GM19238 (cell line): ENCODE results near the gene TNF.
A peak's percentile ranks its signal among the peaks of the same experiment; 100 is the strongest.
"Not testable (repeated sequence)": the region's sequence is repeated elsewhere in the genome, so short reads cannot be mapped to it uniquely, and the experiment has no call there.

Experiments used
- DNase-seq: peaks from one replicate; pipeline ENCODE4 v3.0.0; 2011; ENCODE audit warnings: low spot score; ENCODE audit not compliant: insufficient read length

The TNF gene

DNA sequence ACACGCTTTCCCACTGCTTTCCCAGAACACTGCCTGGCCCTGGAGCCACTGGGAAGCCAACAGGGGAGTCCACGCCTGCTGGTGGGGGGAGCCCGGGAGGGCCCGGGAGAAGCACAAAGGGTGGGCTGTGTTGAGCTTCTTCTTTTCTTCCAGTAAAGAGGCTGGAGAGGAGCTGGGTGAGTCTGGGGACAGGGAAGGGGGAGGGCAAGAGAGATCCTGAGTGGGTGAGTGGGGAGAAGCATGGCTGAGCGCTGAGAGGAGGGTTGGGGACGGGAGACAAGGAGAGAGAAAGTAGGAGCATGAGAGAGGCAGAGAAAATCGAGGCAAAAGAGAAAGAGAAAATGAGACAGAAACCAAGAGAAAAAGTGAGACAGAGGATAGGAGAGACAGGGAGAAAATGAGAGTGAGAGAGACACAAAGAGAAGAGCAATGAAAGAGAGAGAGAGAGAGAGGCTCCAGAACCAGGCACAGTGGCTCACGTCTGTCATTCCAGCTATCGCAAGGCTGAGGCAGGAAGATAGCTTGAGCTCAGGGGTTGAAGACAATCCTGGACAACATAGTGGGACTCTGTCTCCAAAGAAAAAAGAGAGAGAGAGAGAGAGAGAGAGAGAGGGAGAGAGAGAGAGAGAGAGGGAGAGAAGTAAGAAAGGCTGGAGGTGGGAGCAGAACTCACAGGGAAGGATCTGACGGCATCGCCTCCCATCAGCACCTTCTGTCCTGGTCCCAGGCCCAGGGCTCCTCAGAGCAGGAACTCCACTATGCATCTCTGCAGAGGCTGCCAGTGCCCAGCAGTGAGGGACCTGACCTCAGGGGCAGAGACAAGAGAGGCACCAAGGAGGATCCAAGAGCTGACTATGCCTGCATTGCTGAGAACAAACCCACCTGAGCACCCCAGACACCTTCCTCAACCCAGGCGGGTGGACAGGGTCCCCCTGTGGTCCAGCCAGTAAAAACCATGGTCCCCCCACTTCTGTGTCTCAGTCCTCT lies 12.7 kb downstream of the TNF start:
- DNase-seq = no peak

DNA sequence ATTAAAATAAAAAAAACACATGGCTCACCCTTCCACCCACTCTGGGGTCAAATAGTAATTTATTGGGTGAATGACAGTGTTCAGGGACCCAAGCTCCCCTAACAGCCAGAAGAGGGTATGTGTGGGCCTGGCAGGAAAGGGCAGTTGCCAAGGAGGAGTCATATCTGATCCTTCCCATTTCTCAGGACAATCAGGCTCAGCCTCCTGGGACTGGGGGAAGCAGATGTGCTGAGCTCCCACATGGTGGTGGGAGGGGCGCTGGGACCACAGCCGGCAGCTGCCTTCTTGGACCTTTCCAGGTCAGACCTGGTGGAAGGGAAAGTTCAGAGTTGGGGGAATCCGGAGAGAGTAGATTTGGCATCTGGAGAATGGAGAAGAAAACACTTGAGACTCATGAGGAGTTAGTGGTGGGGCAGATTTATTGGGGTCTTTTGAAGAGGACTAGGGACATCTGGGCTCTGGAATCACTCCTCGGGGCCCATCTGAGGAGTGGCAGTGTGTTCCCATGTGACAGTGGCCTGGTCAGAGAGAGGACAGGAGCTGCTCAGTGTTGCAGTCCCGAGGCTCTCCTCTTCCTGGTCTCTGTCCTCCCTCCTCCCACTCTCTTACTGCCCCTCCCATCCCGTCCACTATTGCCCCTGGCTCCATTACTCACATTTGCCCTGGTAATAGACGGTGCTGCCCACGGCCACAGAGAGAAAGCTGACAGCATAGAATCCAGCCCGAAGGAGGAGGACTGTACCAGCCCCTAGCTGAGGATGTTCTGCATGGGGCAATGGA lies 13.7 kb downstream of the TNF start:
- DNase-seq = no peak

DNA sequence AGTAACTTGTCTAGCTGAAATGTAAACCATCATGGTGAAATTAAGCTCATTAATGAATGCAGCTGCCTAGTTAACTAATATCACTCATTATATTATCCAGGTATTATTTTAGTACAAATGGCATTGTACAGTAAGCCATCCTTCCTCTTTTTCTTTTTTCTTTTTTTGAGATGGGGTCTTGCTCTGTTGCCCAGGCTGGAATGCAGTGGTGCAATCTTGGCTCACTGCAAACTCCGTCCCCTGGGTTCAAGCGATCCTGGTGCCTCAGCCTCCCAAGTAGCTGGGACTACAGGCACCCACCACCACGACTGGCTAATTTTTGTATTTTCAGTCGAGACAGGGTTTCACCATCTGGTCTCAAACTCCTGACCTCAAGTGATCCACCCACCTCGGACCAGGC lies 15.3 kb downstream of the TNF start:
- not testable (repeated sequence) for DNase-seq

DNA sequence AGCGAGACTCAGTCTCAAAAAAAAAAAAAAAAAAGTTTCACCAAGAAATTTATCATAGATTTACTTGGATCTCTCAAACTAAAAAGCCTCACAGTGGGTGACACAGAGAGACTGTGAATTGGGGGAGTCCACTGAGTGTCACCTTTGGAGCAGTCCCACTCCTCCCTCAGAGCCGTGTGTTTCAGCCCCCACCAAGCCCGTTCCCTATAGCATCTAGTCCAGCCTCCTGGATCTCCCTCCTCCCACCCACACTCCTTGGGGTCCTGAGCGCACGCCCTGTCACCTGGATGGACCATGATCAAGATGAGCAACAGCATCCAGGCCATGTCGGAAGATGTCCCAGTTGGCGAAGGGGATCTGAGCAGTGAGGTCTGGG lies 17.0 kb downstream of the TNF start:
- no peak for DNase-seq

DNA sequence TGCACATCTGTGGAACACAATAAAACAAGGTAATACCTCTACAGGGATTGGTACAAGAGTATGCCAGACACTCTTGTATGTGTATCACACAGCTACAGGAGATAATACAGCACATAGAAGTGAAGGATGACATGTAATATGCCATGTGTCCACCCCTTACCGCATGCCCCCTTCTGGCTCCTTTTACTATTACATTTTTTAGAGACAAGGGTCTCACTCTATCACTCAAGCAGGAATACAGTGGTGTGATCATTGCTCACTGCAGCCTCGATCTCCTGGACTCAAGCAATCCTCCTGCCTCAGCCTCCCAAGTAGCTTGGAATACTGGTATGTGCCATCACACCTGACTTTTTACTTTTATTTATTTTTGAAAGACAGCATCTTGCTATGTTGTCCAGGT lies 21.6 kb downstream of the TNF start:
- no peak for DNase-seq

DNA sequence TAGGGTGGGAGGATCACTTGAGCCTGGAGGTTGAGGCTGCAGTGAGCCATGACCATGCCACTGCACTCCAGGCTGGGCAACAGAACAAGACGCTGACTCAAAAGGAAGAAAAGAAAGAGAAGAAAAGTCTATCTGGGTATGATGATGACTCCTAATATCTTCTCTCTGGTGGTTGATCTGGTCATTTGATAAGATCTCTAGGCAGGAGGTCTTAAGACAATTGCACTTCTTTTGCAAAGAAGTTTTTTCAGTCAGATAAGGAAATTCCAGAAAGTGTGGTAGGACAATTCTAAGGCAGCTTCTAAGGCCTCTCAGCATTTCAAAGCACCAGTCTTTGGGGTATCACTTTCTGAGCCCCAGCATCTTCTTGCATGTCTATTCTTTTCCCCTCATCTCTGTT lies 32.0 kb downstream of the TNF start:
- DNase-seq = no peak

DNA sequence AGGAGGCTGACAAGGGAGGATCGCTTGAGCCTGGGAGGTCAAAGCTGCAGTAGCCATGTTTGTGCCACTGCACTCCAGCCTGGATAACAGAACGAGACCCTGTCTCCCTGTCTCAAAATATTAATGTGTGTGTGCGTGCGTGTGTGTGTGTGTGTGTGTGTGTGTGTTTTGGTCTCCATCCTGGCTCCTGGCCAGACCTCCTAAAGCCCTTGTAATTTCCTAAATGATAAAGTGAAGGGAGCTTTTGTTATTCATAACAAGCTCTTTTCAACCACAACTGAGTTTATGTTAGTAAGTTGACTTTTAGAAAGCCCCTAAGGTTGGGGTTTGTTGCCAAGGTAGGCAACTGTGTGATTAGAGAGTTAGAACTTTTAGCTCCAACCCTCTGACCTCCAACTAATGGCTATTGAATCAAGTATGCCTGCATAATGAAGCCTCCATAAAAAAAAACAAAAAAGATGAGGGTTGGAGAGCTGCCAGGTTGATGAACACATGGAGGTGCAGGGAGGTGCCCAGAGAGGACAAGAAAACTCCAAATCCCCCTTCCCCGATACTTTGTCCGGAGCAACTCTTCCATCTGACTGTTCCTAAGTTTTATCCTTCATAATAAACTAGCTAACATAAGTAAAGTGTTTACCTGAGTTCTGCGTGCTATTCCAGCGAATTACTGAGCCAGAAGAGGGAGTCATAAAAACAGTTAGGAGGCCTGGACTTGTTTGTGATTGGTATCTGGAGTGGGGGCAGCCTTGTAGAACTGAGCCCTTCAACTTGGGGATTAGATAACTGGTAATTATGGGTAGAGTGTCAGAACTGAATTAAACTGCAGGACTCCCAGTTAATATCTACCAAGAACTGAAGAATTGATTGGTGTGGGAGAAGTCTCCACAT lies 34.4 kb downstream of the TNF start:
- DNase-seq = no peak

DNA sequence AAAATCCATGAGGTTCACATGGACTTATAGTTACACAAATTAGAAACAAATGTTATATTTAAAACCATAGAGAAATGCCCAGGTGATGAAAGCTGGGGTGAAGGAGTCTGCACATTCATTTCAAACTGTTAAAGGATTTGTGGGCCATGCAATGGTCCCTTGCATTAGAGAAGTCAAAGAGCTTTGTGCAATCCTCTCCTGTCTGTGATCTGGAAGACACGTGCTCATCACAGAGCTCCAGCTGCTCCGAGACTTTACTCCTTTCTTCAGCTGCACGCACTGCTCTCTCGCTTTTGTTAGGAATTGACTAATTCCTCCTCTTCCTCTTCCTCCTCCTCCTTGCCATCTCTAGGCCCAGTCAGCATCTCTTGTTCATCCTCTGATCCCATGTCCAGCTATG lies 35.6 kb downstream of the TNF start:
- DNase-seq = no peak

DNA sequence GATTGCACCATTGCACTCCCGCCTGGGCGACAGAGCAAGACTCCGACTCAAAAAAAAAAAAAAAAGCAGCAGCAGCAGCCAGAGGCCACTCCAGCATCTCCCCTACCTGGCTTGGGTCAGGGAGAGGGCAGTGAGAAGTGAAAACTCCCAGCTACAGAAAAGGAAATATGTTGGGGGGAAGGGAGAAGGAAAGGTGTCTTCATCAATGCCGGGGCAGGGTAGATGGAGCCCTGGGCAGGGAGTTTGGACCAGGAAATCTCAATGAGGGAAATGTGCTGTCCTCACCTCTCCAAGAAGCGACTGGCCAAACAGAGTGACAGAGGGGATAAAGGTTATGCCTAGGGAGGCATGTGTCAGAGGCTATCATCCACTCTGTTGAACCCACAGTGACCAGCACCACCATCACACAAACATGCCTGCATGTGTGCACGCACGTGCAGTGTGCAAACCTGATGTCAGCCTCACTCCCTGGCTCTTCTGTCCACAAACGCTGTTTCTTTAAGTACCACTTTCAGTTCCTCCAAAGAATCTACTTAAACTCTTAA lies 38.8 kb downstream of the TNF start:
- no peak for DNase-seq

DNA sequence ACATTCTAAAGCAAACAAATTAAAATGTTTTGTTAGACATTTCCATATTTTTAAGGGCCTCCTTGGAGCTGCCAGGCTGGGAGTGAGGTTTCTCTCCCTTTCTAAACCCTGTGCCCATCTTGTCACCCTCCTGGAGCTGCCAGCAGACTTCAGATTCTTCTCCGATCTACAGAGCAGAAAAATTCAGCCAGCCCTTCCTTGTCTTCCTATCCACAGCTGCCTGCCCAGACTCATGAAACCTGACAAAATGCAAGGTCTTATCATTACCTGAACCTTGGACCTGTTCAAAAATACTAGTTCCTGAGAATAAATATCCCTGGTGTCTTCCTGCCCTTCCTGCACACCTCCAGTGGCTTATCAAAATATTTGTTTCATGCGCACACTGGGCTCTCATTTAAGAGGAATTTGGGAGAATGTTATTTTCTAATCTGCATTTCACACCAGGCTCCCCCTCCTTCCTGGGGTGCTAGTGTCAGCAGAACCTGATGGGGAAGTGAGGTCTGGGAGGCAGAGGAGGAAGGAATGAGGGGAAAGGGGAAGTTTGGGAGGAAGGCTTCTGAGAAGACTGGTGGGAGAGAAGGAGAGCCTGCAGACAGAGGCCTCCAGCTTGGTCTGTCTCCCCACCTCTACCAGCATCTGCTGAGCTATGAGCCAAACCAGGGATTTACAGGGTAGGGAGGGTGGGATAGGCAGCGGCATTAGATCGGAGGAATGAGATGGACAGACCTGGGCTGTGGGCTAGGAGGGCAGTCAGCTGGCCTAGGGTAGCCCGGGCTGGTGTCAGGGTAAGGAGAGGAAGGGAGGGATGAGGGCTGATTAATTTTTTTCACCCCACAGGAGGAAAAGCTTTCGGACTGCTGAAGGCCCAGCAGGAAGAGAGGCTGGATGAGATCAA lies 39.6 kb downstream of the TNF start, which contains the start of gene AIF1:
TSS of gene AIF1 (plus strand) at position 551 of the 895 bp plus-strand sequence. CDS start at position 647, 96 bp downstream.
- DNase-seq = no peak

DNA sequence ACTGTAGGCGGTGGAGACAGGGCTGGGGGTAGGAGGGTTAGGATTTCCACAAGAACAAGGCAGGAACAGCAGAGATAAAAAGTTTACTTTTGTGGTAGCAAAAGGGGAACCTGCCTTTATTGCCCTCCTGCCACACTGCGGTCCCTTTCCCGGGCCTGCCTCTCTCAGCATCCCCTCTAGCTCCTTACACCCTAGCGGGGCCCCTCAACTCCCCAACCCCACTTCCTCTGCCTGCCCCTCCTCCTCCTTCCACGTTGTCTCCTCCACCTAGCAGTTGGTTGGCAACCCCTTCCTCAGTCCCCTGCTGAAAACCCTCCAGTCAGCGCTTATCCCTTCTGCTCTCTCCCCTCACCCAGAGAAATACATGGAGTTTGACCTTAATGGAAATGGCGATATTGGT lies 40.4 kb downstream of the TNF start:
- DNase-seq = no peak

DNA sequence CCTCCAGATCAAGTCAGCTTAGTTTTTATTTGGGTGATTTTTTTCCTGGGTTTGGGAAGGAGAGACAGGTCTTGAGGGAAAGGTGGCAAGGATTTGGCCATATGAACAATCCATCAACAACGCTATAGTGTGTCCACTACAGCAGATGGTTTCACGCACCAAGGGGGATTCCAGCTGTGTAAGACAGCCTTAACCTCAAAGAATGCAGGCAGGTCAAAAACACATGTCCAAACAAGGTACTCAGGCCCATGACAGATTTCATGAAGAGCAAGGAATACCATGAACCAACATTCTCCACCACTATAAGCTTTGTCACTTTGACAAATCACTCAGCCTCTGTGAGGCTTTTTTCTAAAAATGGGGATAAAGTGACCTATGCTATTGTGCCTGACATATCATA lies 41.6 kb downstream of the TNF start:
- DNase-seq = no peak

DNA sequence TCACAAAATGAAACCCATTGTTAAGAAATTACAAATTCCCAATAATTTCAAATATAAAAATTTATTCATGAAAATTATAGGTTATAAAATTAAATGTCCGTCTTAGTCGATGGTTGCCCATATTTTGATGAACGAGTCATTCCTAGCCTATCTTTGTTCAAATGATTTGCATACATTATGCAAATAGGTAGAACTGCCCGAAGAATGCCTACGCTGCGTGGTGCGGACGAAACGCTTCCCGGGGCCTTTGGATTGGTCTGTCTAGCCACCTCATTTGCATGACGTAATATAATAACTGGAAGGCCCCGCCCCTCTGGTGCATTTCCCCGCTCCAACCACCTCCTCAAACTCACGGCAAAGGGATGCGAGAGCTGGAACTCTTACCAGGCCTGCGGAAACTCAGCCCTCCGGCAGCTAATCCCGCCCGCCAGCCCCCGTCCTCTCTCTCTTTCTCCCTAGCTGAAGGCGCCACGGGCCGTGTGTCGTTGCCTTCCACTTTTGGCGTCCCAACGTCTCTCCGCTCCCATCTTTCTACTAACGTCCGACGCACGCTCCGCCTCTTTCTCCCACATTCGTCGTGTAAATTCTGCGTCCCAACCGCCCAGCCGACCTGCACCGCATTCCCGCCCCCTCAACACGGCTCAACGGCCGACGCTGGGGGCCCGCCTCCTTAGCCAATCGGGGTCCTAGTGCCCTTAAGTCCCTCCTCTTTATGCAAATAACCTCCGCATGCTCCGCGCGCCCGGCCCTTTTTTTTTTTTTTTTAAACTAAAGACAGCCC lies 44.6 kb downstream of the TNF start:
- DNase-seq = peak; percentile 86

DNA sequence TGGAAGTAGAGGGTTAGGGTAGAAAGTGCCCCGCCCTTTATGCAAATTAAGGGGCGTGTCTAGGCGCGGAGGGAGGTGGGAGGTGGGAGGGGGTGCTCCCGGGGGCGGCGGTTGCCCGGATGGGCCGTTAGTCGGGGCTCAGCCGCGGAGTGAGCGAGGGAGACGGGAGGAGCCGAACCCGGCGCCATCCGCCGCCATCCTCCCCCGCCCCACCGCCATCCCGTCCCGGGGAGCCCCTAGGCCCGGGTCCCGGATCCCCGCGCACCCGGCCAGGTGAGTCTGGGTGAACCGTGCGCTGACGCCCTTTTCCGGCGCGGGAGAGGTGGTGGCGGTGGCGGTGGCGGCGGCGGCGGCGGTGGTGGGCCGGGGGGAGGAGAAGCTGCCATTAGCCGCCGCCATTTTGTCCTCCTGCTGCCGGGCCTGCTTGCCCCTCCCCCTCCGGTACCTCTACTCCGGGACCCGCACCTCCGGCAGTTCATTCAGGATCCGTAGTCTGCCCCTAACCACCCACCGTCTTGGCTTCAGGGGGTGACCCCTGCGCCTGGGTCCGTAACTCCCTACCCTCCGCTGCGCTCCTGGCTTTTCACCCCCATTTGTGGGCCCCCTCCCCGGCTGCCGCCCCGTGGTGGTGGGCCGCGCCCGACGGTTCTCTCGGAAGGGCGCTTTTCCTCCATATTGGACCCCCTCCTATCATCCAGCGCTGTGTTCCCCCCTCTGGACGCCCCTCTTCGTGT lies 45.4 kb downstream of the TNF start, which contains the start of gene PRRC2A:
TSS of gene PRRC2A (plus strand) at position 130 of the 734 bp plus-strand sequence. CDS start 2,075 bp downstream, outside the sequence.
- DNase-seq = peak; percentile 87

DNA sequence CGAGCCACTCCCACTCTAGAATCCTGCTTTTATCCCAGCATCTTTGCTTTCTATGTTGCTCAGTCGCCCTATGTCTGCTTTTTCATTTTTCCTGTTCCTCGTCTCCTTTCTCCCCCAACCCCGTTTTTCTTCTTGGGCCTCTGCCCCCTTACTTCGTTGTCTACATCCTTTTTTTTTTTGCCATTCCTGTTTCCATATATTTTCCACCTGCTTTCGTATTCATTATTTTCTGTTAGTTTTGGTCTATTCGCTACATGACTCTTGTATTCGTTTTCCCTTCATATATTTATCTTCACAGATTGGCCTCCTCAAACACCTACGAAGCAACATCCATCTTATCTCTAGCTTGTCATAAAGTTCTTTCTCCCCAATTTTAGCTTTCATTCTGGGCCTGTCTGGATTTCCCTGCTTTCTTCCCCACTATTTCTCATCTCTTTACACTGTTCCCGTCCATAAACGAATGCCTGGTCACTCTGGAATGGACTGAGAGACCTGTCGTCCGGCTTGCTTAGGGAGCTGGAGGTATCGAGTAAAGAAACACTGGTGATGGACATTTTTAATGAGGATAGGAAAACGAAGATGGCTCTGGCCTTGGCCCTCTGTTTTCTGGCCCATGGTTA lies 46.1 kb downstream of the TNF start:
- DNase-seq = no peak

DNA sequence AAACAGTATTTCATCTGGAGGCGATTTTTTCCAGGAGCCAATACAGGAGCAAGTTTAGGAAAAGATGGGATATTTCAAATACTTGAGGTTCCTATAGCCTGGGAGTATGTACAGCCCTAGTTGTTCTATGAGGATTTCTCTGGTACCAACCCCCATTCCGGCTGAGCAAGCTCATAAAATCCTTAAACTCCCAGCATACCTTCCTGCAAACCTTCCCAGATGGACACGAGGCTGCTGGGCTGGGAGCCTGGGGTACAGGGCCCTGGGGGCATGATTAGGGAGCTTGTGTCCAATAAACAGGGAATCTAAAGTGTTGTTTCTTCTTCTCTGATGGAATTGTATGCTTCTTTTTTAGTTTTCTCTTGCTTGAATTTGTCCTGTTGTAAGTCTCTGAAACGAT lies 46.6 kb downstream of the TNF start:
- no peak for DNase-seq

DNA sequence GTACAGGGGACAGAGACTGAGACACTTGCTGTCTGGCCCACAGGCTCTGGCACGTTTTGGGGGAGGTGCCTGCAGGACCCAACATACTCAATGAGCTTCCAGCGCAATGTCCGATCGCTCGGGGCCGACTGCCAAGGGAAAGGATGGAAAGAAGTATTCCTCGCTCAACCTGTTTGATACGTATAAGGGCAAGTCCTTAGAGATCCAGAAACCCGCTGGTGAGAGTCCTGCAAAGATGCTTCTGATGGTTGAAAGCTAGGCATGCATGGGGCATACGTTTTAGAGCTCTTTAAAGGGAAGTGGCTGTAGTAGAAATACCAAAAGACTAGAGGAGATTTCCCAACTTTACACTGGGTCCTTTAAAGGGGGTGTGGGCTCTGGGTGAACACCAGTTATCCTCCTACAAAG lies 47.3 kb downstream of the TNF start:
- no peak for DNase-seq

DNA sequence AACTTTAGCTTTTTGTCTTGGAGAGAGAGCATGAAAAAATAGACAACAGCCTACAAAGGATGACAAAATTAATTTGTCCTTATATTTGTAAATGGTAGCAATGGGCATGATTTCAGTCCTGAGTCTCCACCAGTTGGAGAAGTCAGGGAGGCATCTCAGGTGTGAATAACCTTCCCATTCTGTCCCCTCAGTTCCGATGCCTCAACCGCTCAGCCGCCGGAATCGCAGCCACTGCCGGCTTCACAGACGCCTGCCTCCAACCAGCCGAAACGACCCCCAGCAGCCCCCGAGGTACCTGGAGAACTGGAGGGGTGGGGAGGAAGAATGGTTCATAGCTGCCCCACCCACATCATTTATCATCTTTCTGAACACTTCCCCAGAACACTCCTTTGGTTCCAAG lies 48.7 kb downstream of the TNF start:
- DNase-seq = no peak
